GM18909 (cell line): ENCODE measurements around the gene SLFNL1.
A peak's percentile ranks its signal among the peaks of the same experiment; 100 is the strongest.

Experiments
- ATAC-seq: cut with Tn5 transposase; IDR thresholded peaks from one replicate; pipeline ENCODE4 v1.9.1; 2021; ENCODE audit warnings: mild to moderate bottlenecking; ENCODE audit not compliant: unreplicated experiment, poor library complexity

SLFNL1 gene

DNA sequence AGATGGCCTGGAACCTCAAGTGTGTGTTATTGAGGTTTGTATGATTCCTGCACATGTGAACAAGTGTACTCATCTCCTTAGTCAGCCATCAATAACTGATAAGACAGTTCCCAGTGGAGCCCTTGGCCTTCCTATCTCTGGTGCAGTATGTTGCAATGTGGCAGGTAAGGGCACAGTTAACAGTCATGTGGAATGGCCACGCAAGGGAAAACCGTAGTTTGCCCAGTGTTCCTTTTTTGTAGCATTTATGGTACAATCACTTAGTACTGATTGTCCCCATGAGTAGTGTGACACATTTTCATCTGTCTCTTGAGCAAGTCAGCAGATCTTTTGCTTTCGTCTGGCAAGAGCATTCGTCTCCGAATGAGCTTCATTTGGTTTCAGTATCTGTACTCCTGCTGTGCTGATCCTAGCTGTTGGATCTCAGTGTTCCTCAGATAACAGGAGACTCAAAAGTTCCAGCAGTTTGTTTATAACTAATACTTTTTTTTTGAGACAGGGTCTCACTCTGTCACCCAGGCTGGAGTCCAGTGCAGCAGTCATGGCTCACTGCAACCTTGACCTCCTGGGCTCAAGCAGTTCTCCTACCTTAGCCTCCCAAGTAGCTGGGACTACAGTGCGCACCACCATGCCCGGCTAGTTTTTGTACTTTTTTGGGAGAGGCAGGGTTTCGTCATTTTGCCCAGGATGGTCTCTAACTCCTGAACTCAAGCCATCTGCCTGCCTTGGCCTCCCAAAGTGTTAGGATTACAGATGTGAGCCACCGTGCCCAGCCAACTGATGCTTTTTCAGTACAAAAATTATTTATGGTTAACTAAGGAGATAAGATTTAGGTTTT is 33.9 kb downstream of the SLFNL1 start:
- no peak for ATAC-seq

DNA sequence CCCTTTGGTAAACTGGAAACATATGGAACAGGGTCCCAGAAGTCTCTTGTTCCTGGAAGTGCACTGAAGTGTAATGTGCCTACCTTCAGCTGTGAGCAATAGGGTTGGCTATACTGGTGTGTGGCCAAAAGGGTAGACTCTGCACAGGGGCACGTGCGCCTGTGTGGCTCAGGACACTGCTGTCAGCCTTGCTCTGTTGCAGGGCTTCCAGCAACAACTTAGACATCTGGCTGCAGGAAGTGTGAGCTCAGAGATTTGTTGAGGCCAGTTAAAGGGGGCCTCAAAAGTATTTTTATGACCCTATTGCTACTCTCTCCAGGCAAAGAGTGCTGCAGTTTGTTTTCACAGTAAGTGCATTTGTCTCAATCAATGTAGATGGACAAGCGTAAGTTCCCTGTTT is 34.6 kb downstream of the SLFNL1 start:
- no peak for ATAC-seq

DNA sequence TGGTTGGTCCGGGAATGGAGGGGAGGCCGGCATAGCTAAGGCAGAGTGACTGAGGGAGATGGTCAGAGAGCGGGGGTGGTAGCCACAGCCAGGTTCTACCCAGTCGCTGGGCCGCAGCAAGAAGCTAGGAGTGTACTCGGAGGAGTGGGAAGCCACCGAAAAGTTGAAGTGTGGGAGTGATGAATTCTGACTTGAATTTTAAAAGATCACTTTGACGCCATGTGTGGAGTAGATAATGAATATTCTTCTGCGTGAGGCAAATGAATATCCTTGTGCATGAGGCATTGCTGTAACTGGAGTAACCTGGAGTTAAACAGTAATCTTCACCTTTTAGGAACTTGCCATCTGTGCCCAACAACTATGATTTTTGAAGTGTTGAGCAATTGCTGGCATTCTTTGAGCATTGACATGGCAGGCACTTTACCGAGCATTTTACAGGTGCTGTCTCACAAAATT is 35.2 kb downstream of the SLFNL1 start:
- no peak for ATAC-seq

DNA sequence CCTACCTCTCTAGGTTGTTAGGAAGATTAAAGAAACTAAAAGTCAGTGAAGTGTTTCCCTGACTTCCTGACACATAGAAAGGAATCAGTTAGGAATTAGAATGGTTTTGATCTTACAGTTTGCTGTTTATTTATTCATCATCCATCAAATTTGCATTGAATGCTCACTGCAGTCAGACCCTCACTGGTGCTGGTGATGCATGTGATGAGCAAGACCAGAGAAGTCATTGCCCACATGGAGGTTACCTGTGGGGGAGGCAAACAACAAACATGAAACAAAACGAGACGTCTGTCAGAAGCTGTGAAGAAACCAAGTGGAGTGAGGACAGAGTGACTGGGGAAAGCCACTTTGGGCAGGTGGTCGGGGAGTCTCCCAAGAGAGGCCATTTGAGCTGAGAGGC is 35.6 kb downstream of the SLFNL1 start:
- no peak for ATAC-seq

DNA sequence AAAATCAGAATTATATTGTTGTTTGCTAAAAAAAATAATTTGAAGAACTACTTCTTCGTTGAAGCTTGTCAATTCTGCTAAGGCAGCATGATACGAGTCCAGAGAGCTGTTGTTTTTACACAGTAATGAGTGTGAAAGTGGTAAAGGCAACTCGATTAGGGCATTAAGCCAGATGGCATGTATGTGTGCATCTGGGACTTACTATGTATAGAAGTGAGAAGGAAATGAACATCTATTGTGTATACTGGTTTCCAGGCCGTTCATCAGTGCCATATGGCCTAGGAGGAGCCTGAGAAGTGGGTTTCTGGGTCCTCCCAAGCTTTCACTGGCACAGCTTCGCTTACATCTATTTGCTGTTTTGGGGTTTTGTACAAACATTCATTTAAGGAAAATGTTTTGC is 36.4 kb downstream of the SLFNL1 start:
- no peak for ATAC-seq

DNA sequence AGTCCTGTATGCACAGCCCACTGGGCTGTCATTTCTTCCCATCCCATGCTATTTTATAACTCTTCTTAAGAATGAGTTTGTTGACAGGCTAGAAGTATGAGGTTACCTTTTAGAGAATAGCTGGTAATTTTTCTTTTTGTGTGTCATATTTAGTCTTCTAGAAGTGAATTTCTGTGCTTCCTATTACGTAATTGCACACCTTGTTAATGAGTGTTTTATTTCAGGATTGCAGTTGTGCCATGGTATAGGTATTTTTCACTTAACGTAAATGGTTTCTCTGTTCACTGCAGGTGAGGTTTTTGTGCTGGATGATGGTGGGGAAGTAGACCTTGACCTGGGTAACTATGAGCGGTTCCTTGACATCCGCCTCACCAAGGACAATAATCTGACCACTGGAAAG is 37.0 kb downstream of the SLFNL1 start:
- no peak for ATAC-seq

DNA sequence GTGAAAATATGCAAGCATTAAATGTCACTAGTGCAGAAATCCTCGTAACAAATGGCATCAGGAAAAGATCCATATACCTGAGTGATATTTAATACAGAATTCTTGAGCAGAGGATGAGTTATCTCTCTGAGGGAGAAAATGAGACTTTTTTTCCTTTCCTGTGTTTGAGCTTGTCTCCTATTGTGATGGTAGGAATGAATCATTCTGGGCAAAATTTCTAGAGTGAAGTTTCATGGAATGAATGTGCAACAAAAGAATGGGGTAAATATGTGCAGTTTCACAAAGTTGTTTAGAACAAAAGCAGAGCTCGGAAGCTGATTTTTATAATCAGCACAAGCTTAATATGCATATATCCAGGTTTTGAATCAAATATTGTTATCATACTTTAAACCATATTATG is 37.5 kb downstream of the SLFNL1 start:
- no peak for ATAC-seq

DNA sequence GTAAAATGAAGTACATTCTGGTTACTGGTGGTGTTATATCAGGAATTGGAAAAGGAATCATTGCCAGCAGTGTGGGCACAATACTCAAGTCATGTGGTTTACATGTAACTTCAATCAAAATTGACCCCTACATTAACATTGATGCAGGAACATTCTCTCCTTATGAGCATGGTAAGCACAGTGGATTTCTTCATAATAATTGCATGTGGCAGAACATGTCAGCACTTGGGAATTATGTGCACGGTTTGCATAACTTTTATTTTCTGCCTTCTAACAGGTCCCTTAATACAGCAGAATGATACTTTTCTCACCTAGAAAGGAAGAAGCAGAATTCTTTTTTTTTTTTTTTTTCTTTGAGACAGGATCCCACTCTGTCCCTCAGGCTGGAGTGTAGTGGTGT is 38.2 kb downstream of the SLFNL1 start:
- ATAC-seq, result no peak

DNA sequence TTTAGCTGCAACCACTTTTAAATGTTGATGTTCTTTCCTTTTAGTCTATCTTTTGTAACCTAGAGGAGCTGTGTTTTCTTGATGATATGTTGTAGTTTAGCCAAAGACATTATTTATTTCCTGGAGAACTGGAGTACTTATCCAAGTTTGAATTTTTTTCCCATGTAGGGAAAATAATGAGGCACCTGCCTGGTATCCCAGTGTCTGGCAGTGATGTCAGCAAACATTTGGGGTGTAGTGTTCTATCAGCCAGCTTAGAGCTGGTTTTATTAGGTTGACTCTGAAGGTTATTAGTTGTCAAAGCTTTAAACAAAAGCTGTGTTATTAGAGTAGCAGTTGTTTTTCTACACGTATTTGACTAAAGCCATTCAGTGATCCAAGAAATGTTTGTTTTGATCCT is 38.8 kb downstream of the SLFNL1 start:
- ATAC-seq, result no peak

DNA sequence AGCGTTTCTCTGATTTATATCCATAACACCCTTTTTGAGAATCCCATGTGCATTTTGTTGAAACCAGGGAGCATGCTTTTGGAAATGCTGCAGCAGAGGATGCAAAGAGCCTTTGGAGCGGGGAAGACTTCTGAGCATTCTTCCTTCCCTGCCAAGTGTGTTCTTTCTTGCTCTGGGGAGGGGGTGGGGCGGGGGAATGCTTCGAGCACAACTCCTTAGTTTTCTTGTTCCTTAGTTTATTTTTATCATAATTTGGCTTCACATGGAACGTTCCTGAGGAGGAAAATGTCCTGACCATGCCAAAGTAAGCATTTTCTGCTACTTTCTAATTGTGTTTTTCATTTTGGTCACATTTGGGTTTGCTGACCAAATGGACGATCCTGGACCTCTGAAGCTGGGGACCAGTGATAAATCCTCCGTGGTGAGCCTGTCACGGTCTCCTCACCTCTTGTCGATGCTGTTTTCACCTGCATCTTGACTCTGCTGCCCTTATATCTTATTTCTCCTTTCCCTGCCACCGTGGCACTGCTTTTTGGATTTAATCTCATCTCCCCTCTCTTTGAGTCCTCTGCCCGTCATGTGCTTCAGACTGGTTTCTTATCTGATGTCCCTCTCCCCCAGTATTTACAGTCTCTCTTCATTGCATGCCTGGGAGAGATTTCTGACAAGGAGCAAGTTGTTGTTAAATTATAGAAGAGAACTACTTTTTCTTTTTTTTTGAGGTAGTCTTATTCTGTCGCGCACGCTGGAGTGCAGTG is 39.7 kb downstream of the SLFNL1 start:
- ATAC-seq, result no peak

DNA sequence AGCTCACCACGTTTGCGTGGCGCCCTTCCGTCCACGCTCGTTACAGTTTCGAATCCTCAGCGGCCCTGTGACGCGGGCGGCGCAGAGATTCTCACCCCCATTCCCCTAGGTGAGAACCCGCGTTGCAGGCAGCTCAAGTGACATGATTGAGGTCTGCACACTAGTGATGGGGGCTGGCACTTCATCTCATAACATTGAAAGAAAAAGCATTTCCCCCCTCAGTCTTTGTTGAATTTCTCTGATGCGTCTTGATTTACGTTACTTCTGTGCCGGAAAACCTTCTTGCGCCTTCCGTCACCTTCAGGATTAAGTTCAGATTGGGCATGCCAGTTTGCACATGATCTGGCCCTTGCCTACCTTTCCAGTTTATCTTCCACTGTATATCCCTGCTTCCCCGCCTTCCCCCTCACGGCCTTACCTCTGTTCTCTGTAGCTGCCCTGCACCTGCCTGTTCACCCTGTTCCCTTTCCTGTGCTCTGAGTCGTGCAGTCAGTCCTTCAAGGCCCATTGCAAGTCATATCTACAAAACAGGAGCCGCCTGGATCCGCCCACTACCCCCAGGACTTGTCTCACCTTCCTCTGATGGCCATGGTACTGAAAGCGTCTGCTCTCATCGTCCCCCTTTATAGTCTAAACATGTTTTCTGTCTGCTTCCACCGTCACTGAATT is 40.9 kb downstream of the SLFNL1 start:
- no peak for ATAC-seq

DNA sequence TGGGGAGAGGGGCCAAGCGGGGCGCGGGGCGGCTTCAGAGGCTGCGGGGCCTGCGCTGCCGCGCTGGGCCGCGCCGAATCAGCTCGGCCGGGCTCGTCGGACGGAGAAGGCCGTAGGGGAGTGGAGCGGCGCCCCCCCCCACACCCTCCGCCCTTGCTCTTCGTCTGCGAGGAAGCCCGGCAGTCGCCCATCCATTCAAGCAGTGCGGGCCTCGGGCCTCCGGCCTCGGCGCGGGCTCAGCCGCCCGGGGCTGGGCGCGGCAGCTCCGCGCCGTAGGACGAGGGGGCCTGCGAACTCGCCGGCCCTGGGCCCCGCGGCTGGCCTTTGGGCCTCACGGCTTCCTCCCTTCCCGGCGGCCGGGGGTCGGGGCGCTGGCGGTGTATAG is 41.5 kb downstream of the SLFNL1 start:
- ATAC-seq, result no peak

DNA sequence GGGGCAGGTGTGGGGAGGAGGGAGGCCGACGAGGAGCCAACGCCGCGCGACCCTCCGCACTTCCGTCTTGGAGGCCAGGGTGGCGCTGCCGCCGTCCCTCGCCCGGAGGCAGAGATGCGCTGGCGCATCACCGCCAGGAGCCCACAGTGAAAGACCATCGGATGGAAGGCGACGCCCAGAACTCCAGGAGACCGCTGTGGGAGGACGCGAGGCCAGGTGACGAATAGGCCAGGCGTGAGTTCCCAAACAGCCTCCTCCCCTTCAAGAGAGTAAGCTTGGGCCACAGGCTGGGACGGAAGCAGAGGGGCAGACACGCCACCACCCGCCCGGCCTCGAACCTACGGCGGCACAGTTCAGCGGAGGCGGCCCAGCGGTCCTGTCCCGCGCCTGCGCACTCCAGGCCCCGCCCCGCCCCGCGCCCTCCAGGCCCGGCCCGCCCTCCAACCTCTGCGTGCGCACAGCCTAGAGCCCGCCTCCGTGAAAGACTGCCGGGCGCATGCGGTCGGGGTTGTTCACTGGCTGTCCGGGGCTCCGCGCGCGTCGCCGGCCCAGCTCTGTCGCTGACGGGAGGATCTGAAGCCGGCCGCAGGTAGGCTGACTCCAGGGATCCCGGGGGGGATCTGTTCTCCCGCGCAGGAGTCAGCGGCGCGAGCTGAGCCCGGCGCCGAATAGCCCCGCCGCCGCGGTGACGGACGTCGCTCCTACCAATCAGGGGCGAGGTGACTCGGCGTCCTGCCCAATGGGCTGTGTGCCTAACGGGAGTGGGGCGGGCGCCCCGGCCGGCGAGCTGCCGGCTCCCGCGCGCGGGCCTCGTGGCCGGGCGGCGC is 42.1 kb downstream of the SLFNL1 start, which contains the start of gene CTPS1:
TSS of gene CTPS1 (plus strand) at position 456 of the 827 bp plus-strand sequence. CDS start 3,595 bp downstream, outside the sequence.
- peak; percentile 90 for ATAC-seq

DNA sequence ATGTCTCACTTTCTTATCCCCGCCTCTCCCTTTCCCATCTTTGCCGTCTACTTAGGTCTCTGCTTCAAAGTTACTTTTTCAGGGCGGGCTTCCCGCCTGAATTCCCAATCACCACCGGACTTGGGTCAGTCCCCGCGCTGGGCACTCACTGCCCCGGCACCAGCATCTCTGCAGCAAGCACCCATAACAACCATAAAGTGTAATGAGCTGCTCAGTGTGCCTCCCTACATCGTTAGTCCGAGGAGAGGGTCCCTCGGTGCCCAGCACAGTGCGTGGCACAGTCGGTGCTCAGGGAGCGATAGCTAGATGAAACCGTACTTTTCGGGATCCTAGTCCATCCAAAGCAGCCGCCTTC is 42.7 kb downstream of the SLFNL1 start:
- ATAC-seq, result no peak

DNA sequence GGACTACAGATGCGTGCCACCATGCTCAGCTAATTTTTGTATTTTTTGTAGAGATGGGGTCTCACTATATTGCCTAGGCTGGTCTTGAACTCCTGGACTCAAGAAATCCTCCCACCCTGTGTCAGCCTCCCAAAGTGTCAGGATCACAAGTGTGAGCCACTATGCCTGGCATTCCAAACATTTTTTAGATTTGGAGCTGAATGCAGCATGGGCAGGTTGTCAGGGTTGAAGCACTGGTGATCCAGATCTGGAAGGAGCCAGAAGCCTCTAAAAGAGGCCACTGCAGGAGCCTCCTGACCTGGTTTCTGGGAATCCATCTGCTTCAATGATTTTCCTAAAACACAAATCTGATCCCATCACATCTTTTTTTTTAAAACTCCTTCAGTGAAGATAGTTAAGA is 43.8 kb downstream of the SLFNL1 start:
- no peak for ATAC-seq

DNA sequence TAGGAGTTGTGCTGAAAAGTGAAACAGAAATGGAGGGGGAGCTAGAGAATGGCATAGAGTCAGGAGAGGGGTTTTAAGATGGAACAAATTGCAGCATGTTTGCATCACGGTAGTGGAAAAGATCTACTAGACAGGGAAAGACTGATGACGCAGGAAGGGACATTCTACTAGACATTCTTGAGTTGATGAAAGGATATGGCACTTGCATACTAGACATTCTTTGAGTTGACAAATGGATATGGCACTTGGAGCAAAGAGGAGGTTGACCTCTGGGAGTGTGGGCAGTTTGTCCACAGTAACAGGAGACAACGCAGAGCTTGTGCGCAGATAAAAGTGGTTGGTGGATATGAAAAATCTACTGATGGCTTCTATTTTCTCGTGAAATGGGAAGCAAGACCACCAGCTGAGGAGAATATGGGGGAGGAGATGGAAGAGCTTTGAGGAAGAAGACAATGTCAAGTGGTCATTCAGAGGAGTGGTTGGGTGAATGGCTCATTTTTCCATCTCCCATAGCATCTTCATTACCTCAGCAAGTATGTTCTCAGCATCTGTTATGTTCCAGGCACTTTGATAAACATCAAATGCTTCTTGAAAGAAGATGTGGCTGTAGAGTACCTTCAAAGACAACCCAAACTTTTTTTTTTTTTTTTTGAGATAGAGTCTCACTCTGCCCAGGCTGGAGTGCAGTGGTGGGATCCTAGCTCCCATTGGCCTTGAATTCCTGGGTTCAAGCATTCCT is 44.4 kb downstream of the SLFNL1 start:
- ATAC-seq, result no peak

DNA sequence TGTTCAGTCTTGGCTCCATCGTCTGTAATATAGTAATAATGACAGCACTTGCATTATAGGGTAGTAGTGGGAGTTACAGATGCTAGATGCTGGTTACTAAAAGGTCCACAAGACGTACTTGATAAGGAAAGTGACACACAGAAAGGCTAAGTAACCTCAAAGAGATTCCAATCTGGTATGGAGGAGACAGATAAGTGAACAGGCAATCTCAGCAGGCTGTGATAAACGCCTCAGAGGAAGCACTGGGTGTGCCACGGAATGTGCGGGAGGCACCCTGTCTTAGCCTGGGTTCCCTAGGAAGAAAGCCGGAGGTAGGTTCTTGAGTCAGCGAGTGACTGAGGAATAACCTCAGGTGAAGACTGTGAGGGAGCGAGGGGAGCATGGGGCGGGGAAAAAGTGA is 46.6 kb downstream of the SLFNL1 start:
- no peak for ATAC-seq

DNA sequence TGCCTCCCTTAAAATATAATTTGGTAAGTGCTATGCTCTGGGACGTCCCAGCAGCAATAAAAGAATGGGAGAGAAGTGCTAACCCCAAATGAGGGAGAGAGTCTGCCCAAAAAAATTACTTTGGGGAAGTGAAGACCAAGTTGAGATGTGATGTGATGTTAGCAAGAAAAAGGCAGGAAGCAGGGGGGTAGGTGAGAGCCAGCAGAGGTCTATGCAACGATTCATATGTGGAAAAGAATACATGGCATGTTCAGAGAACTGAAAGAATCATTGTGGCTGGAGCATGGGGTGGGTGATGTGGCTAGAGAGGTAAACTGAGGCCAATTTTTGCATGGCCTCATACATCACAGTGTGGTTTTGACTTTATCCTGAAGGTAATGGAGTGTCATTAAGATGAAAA is 47.6 kb downstream of the SLFNL1 start:
- ATAC-seq, result no peak

DNA sequence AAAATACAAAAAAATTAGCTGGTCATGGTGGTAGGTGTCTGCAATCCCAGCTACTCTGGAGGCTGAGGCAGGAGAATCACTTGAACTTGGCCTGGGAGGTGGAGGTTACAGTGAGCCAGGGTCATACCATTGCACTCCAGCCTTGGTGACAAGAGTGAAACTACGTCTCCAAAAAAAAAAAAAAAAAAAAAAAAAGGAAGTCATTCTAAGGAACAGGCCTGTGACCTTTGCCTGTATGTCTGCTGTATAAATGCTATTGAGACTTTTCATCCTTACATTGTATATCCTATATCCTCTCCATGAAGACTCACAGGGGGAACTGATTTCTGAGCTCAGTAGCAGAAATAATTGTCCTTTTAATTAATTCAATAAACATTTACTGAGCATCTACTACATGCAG is 49.6 kb downstream of the SLFNL1 start:
- ATAC-seq, result no peak

DNA sequence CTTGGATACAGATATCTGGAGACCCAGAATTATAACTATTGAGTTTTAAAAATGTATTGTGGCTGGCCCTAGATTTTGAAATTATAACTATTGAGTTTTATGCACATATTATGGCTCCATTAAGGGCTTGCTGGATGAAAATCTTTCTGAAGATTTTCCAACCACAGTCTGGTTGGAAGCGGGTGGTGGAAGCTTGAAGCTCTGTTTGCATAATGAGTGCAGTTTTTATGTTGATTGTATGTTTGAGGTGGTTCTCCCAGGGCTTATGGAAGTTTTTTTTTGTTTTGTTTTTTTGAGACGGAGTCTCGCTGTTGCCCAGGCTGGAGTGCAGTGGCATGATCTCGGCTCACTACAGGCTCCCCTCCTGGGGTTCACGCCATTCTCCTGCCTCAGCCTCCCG is 52.1 kb downstream of the SLFNL1 start:
- ATAC-seq, result no peak
